H1 (cell line): ENCODE results near the gene CHST11. TPM values are rescaled to one million over a fixed set of nuclear protein-coding genes. Genes with fewer than 3 reads are reported as not detected.

Source experiments
- BRCA1 ChIP-seq: IDR thresholded peaks from 2 replicates; pipeline ENCODE4 v1.6.1; 2012; ENCODE audit warnings: low read depth, low read length, improper control_type of control experiment
- EZH2 ChIP-seq: fragments of 200-600 bp; sonication (generic); IDR thresholded peaks from 2 replicates; pipeline ENCODE4 v1.7.1; 2012; ENCODE audit warnings: low read depth, mild to moderate bottlenecking, moderate library complexity, low read length, inconsistent platforms; ENCODE audit not compliant: severe bottlenecking
- POU5F1 ChIP-seq: IDR thresholded peaks from 2 replicates; pipeline ENCODE4 v1.6.1; 2011; ENCODE audit warnings: low read depth, mild to moderate bottlenecking, low read length, moderate library complexity
- SIX5 ChIP-seq: IDR thresholded peaks from 2 replicates; pipeline ENCODE4 v1.6.1; 2011; ENCODE audit warnings: mild to moderate bottlenecking, low read depth, low read length
- TAF7 ChIP-seq: optimal IDR thresholded peaks from 2 replicates; pipeline ENCODE3; 2011; ENCODE audit warnings: low read depth, mild to moderate bottlenecking, inconsistent platforms, low read length, moderate library complexity, borderline replicate concordance
- polyA plus RNA-seq, 7 experiments: library from polyadenylated mRNA; depleted of rRNA in 3 of 7; stranded (reverse) in 5 of 7; unstranded in 2 of 7; fragments of >200 nt in 5 of 7; fragments of 200-250 nt in 2 of 7; gene quantifications; 1 replicate in 5 of 7; 2 replicates in 1 of 7; 4 replicates in 1 of 7; pipeline versions ENCODE4 v1.2.1 to v1.2.3, GENCODE V29; 2011 to 2013; ENCODE audit warnings: missing spikeins in 2 of 7, mixed read lengths in 2 of 7
- total RNA-seq: library from RNA; stranded (reverse); fragmentation: NEBNext Ultra II Directional; extraction: Animal tissue kit (Norgen Biotek cat#: 25700); gene quantifications from 2 replicates; pipeline ENCODE4 v1.2.1, GENCODE V29; 2021
- TF ChIP-seq, protein P1 (sequence below): fragments of 300-600 bp; sonication (generic); IDR thresholded peaks from 2 replicates; pipeline ENCODE4 v1.7.1; 2012; ENCODE audit warnings: low read length, moderate library complexity, mild to moderate bottlenecking, inconsistent platforms; ENCODE audit not compliant: insufficient replicate concordance
- TF ChIP-seq, protein P2 (sequence below), 3 experiments: IDR thresholded peaks; 1 replicate in 2 of 3; 2 replicates in 1 of 3; pipeline versions ENCODE4 v1.5.1 to v1.6.1; 2011; ENCODE audit warnings: low read length in 3 of 3, mild to moderate bottlenecking in 3 of 3, inconsistent platforms in 2 of 3, low read depth in 1 of 3, moderate library complexity in 1 of 3; ENCODE audit not compliant: insufficient read depth in 1 of 3; ENCODE audit errors: control extremely low read depth in 1 of 3

CHST11 gene
- total and polyA plus RNA-seq, 2 of the 8 experiments (the other 6 are each of a cell fraction or from before 2014, with no cell fraction given): 14.4 to 20.8 TPM

GRCh38 chr12:104414581-104415341, 42.0 kb upstream of the CHST11 start (continued):
- TF ChIP-seq, protein P1, sequence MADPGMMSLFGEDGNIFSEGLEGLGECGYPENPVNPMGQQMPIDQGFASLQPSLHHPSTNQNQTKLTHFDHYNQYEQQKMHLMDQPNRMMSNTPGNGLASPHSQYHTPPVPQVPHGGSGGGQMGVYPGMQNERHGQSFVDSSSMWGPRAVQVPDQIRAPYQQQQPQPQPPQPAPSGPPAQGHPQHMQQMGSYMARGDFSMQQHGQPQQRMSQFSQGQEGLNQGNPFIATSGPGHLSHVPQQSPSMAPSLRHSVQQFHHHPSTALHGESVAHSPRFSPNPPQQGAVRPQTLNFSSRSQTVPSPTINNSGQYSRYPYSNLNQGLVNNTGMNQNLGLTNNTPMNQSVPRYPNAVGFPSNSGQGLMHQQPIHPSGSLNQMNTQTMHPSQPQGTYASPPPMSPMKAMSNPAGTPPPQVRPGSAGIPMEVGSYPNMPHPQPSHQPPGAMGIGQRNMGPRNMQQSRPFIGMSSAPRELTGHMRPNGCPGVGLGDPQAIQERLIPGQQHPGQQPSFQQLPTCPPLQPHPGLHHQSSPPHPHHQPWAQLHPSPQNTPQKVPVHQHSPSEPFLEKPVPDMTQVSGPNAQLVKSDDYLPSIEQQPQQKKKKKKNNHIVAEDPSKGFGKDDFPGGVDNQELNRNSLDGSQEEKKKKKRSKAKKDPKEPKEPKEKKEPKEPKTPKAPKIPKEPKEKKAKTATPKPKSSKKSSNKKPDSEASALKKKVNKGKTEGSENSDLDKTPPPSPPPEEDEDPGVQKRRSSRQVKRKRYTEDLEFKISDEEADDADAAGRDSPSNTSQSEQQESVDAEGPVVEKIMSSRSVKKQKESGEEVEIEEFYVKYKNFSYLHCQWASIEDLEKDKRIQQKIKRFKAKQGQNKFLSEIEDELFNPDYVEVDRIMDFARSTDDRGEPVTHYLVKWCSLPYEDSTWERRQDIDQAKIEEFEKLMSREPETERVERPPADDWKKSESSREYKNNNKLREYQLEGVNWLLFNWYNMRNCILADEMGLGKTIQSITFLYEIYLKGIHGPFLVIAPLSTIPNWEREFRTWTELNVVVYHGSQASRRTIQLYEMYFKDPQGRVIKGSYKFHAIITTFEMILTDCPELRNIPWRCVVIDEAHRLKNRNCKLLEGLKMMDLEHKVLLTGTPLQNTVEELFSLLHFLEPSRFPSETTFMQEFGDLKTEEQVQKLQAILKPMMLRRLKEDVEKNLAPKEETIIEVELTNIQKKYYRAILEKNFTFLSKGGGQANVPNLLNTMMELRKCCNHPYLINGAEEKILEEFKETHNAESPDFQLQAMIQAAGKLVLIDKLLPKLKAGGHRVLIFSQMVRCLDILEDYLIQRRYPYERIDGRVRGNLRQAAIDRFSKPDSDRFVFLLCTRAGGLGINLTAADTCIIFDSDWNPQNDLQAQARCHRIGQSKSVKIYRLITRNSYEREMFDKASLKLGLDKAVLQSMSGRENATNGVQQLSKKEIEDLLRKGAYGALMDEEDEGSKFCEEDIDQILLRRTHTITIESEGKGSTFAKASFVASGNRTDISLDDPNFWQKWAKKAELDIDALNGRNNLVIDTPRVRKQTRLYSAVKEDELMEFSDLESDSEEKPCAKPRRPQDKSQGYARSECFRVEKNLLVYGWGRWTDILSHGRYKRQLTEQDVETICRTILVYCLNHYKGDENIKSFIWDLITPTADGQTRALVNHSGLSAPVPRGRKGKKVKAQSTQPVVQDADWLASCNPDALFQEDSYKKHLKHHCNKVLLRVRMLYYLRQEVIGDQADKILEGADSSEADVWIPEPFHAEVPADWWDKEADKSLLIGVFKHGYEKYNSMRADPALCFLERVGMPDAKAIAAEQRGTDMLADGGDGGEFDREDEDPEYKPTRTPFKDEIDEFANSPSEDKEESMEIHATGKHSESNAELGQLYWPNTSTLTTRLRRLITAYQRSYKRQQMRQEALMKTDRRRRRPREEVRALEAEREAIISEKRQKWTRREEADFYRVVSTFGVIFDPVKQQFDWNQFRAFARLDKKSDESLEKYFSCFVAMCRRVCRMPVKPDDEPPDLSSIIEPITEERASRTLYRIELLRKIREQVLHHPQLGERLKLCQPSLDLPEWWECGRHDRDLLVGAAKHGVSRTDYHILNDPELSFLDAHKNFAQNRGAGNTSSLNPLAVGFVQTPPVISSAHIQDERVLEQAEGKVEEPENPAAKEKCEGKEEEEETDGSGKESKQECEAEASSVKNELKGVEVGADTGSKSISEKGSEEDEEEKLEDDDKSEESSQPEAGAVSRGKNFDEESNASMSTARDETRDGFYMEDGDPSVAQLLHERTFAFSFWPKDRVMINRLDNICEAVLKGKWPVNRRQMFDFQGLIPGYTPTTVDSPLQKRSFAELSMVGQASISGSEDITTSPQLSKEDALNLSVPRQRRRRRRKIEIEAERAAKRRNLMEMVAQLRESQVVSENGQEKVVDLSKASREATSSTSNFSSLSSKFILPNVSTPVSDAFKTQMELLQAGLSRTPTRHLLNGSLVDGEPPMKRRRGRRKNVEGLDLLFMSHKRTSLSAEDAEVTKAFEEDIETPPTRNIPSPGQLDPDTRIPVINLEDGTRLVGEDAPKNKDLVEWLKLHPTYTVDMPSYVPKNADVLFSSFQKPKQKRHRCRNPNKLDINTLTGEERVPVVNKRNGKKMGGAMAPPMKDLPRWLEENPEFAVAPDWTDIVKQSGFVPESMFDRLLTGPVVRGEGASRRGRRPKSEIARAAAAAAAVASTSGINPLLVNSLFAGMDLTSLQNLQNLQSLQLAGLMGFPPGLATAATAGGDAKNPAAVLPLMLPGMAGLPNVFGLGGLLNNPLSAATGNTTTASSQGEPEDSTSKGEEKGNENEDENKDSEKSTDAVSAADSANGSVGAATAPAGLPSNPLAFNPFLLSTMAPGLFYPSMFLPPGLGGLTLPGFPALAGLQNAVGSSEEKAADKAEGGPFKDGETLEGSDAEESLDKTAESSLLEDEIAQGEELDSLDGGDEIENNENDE: peak; percentile 66
- TF ChIP-seq POU5F1 (0 out of 2 replicates have a peak, but pooled peaks have one; percentile 49), EZH2 (no peak), BRCA1 (no peak), TAF7 (no peak), SIX5 (no peak)
- TF ChIP-seq, protein P2, sequence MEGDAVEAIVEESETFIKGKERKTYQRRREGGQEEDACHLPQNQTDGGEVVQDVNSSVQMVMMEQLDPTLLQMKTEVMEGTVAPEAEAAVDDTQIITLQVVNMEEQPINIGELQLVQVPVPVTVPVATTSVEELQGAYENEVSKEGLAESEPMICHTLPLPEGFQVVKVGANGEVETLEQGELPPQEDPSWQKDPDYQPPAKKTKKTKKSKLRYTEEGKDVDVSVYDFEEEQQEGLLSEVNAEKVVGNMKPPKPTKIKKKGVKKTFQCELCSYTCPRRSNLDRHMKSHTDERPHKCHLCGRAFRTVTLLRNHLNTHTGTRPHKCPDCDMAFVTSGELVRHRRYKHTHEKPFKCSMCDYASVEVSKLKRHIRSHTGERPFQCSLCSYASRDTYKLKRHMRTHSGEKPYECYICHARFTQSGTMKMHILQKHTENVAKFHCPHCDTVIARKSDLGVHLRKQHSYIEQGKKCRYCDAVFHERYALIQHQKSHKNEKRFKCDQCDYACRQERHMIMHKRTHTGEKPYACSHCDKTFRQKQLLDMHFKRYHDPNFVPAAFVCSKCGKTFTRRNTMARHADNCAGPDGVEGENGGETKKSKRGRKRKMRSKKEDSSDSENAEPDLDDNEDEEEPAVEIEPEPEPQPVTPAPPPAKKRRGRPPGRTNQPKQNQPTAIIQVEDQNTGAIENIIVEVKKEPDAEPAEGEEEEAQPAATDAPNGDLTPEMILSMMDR (IDR thresholded peaks at IDR 0.05; ENCODE audit: control extremely low read depth in 1 of 3, insufficient read depth in 1 of 3, low read depth in 1 of 3, low read length in 3 of 3): no peak
